Testis (tissue), 2 donors: Measurements from ENCODE around the gene EVI5.

Source experiments
- CTCF ChIP-seq, 3 experiments: fragments of 450-650 bp in 2 of 3; fragments of 200-600 bp in 1 of 3; sonication (generic) in 1 of 3; IDR thresholded peaks; one replicate each; pipeline ENCODE4 v1.5.1; 2016 to 2019; ENCODE audit warnings: antibody characterized with exemption in 3 of 3, mild to moderate bottlenecking in 2 of 3, moderate library complexity in 1 of 3
- POLR2A ChIP-seq: fragments of 450-650 bp; IDR thresholded peaks from one replicate; pipeline ENCODE4 v1.6.1; 2017; ENCODE audit warnings: antibody characterized with exemption, mild to moderate bottlenecking, moderate library complexity

DNA sequence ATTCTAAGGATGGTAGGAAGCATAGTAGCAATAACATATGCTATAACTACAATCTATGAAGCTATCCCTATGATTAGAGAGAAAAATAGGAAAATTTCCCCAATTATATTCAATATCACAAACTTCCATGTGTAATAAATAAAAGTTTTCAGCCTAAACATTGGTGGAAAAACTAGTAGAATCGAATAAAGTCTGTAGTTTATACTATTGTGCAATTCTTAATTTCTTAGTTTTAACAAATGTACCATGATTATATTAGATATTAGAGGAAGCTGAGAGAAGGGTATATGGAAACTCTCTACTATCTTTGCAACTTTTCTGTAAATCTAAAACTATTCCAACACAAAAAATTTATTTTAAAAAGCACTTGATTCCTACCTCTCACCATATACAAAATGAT lies 284.4 kb downstream of the EVI5 start:
- TF ChIP-seq CTCF (IDR thresholded peaks at IDR 0.05) (no peak), POLR2A (no peak)
